HEK293 (cell line): ENCODE data around the gene STUM.
A peak's percentile ranks its signal among the peaks of the same experiment; 100 is the strongest.

Experiments
- CTCF ChIA-PET: fragments of 350-600 bp; formaldehyde crosslinking; extraction: SDS; loops from one replicate; lab custom pipeline; 2021; ENCODE audit warnings: antibody characterized with exemption; lab: Yijun Ruan, JAX
- POLR2A ChIA-PET: fragments of 300-600 bp; formaldehyde crosslinking; extraction: SDS; loops from one replicate; lab custom pipeline; 2020; ENCODE audit warnings: antibody characterized with exemption, inconsistent platforms; lab: Yijun Ruan, JAX
- H3K27ac ChIP-seq: fragments of 200-500 bp; sonication (Bioruptor generic); 2 replicates; pipeline ENCODE4 v1.5.1; 2014; ENCODE audit warnings: low read depth, low read length, control low read depth, inconsistent platforms; ENCODE audit errors: extremely low read depth
- H3K36me3 ChIP-seq, 2 experiments: fragments of 200-500 bp in 1 of 2; sonication (Bioruptor generic) in 1 of 2; 1 replicate in 1 of 2; 2 replicates in 1 of 2; pipeline ENCODE4 v1.5.1; 2014 to 2017; ENCODE audit warnings: inconsistent platforms in 2 of 2, low read length in 2 of 2; ENCODE audit not compliant: control insufficient read depth in 2 of 2, insufficient read depth in 1 of 2
- H3K4me1 ChIP-seq: fragments of 200-500 bp; sonication (Bioruptor generic); 2 replicates; pipeline ENCODE4 v1.5.1; 2014; ENCODE audit warnings: mild to moderate bottlenecking, low read length, inconsistent platforms; ENCODE audit not compliant: control insufficient read depth, insufficient read depth
- H3K4me3 ChIP-seq: 2 replicates; pipeline ENCODE4 v1.5.1; 2011; ENCODE audit warnings: low read depth, mild to moderate bottlenecking, control low read depth, low read length, moderate library complexity
- H3K9me3 ChIP-seq: fragments of 200-500 bp; sonication (Bioruptor generic); 2 replicates; pipeline ENCODE4 v1.5.1; 2014; ENCODE audit warnings: low read depth, low read length, inconsistent platforms; ENCODE audit not compliant: control insufficient read depth, insufficient read depth
- EGR2 ChIP-seq: fragments of 450-650 bp; formaldehyde crosslinking; IDR thresholded peaks from 2 replicates; pipeline ENCODE4 v1.5.1; 2016; ENCODE audit warnings: low read depth, missing biosample characterization, missing genetic modification characterization
- GFI1B ChIP-seq: fragments of 450-650 bp; formaldehyde crosslinking; IDR thresholded peaks from 2 replicates; pipeline ENCODE4 v1.5.1; 2016; ENCODE audit warnings: missing biosample characterization, missing genetic modification characterization
- HOXA7 ChIP-seq: sonication (generic); formaldehyde crosslinking; IDR thresholded peaks from 2 replicates; pipeline ENCODE4 v1.8.1; 2022; ENCODE audit warnings: missing genetic modification reagents, borderline replicate concordance
- IKZF3 ChIP-seq: fragments of 450-650 bp; IDR thresholded peaks from 2 replicates; pipeline ENCODE4 v1.5.0; 2018; ENCODE audit warnings: missing biosample characterization, mild to moderate bottlenecking, missing genetic modification characterization, moderate library complexity
- KLF10 ChIP-seq: fragments of 450-650 bp; IDR thresholded peaks from 2 replicates; pipeline ENCODE4 v1.5.1; 2018; ENCODE audit warnings: missing biosample characterization, mild to moderate bottlenecking, missing genetic modification characterization
- KLF9 ChIP-seq: fragments of 450-650 bp; formaldehyde crosslinking; IDR thresholded peaks from 2 replicates; pipeline ENCODE4 v1.5.1; 2016; ENCODE audit warnings: missing biosample characterization, missing genetic modification characterization, low read depth
- MEIS1 ChIP-seq: sonication (generic); formaldehyde crosslinking; IDR thresholded peaks from 2 replicates; pipeline ENCODE4 v1.8.1; 2022; ENCODE audit warnings: missing genetic modification reagents, mild to moderate bottlenecking, borderline replicate concordance
- PRDM1 ChIP-seq: fragments of 450-650 bp; formaldehyde crosslinking; IDR thresholded peaks from 2 replicates; pipeline ENCODE4; 2016; ENCODE audit warnings: missing biosample characterization, missing genetic modification characterization
- SALL2 ChIP-seq: fragments of 450-650 bp; formaldehyde crosslinking; IDR thresholded peaks from 2 replicates; pipeline ENCODE4 v1.5.0; 2017; ENCODE audit warnings: missing biosample characterization, mild to moderate bottlenecking, missing genetic modification characterization, borderline replicate concordance
- SP2 ChIP-seq: fragments of 450-650 bp; formaldehyde crosslinking; IDR thresholded peaks from 2 replicates; pipeline ENCODE4 v1.5.1; 2016; ENCODE audit warnings: missing biosample characterization, missing genetic modification characterization
- SP3 ChIP-seq: fragments of 450-650 bp; formaldehyde crosslinking; IDR thresholded peaks from 2 replicates; pipeline ENCODE4 v1.5.1; 2016; ENCODE audit warnings: missing biosample characterization, missing genetic modification characterization
- TCF7L2 ChIP-seq: IDR thresholded peaks from 2 replicates; pipeline ENCODE4 v1.6.1; 2011; ENCODE audit warnings: low read depth, mild to moderate bottlenecking, inconsistent platforms, low read length, moderate library complexity, borderline replicate concordance
- WT1 ChIP-seq: fragments of 450-650 bp; formaldehyde crosslinking; IDR thresholded peaks from 2 replicates; pipeline ENCODE4 v1.5.1; 2016; ENCODE audit warnings: missing biosample characterization, missing genetic modification characterization
- ZBTB1 ChIP-seq: fragments of 450-650 bp; formaldehyde crosslinking; IDR thresholded peaks from 2 replicates; pipeline ENCODE4 v1.5.1; 2016; ENCODE audit warnings: missing biosample characterization, missing genetic modification characterization
- ZBTB11 ChIP-seq: fragments of 450-650 bp; formaldehyde crosslinking; conservative IDR thresholded peaks from 2 replicates; pipeline ENCODE4 v1.5.1; 2016; ENCODE audit warnings: low read depth, missing biosample characterization, missing genetic modification characterization
- ZBTB48 ChIP-seq: fragments of 450-650 bp; formaldehyde crosslinking; IDR thresholded peaks from 2 replicates; pipeline ENCODE4 v1.5.1; 2016; ENCODE audit warnings: missing biosample characterization, missing genetic modification characterization
- ZIC2 ChIP-seq: fragments of 450-650 bp; formaldehyde crosslinking; IDR thresholded peaks from 2 replicates; pipeline ENCODE4 v1.5.1; 2016; ENCODE audit warnings: missing biosample characterization, missing genetic modification characterization
- ZNF114 ChIP-seq: fragments of 450-650 bp; formaldehyde crosslinking; IDR thresholded peaks from 2 replicates; pipeline ENCODE4 v1.5.0; 2017; ENCODE audit warnings: missing biosample characterization, missing genetic modification characterization
- ZNF121 ChIP-seq: fragments of 450-650 bp; formaldehyde crosslinking; IDR thresholded peaks from 2 replicates; pipeline ENCODE4 v1.5.1; 2016; ENCODE audit warnings: missing biosample characterization, missing genetic modification characterization
- ZNF146 ChIP-seq: fragments of 450-650 bp; formaldehyde crosslinking; IDR thresholded peaks from 2 replicates; pipeline ENCODE4 v1.5.1; 2016; ENCODE audit warnings: missing biosample characterization, missing genetic modification characterization
- ZNF169 ChIP-seq: fragments of 450-650 bp; formaldehyde crosslinking; IDR thresholded peaks from 2 replicates; pipeline ENCODE4 v1.5.1; 2016; ENCODE audit warnings: missing biosample characterization, missing genetic modification characterization
- ZNF23 ChIP-seq: fragments of 450-650 bp; formaldehyde crosslinking; IDR thresholded peaks from 2 replicates; pipeline ENCODE4 v1.5.1; 2016; ENCODE audit warnings: missing biosample characterization, missing genetic modification characterization, borderline replicate concordance
- ZNF311 ChIP-seq: fragments of 450-650 bp; formaldehyde crosslinking; IDR thresholded peaks from 2 replicates; pipeline ENCODE4 v1.5.1; 2017; ENCODE audit warnings: missing biosample characterization, missing genetic modification characterization, borderline replicate concordance
- ZNF324 ChIP-seq: fragments of 450-650 bp; formaldehyde crosslinking; IDR thresholded peaks from 2 replicates; pipeline ENCODE4 v1.5.1; 2016; ENCODE audit warnings: missing biosample characterization, missing genetic modification characterization
- ZNF423 ChIP-seq: fragments of 450-650 bp; formaldehyde crosslinking; IDR thresholded peaks from 2 replicates; pipeline ENCODE4 v1.5.1; 2016; ENCODE audit warnings: missing biosample characterization, missing genetic modification characterization
- ZNF501 ChIP-seq: fragments of 450-650 bp; formaldehyde crosslinking; IDR thresholded peaks from 2 replicates; pipeline ENCODE4 v1.5.1; 2016; ENCODE audit warnings: missing biosample characterization, missing genetic modification characterization
- ZNF521 ChIP-seq: fragments of 450-650 bp; formaldehyde crosslinking; IDR thresholded peaks from 2 replicates; pipeline ENCODE4 v1.5.1; 2017; ENCODE audit warnings: missing biosample characterization, mild to moderate bottlenecking, missing genetic modification characterization
- ZNF544 ChIP-seq: fragments of 450-650 bp; formaldehyde crosslinking; IDR thresholded peaks from 2 replicates; pipeline ENCODE4 v1.5.0; 2017; ENCODE audit warnings: missing biosample characterization, missing genetic modification characterization
- ZNF76 ChIP-seq: fragments of 450-650 bp; formaldehyde crosslinking; IDR thresholded peaks from 2 replicates; pipeline ENCODE4; 2016; ENCODE audit warnings: low read depth, missing biosample characterization, missing genetic modification characterization, borderline replicate concordance
- TF ChIP-seq, protein P1 (sequence below): fragments of 450-650 bp; formaldehyde crosslinking; IDR thresholded peaks from 2 replicates; pipeline ENCODE4 v1.5.1; 2016; ENCODE audit warnings: missing biosample characterization, missing genetic modification characterization
- TF ChIP-seq, protein P2 (sequence below): fragments of 450-650 bp; formaldehyde crosslinking; IDR thresholded peaks from 2 replicates; pipeline ENCODE4 v1.5.1; 2016; ENCODE audit warnings: missing biosample characterization, missing genetic modification characterization

Gene STUM

DNA sequence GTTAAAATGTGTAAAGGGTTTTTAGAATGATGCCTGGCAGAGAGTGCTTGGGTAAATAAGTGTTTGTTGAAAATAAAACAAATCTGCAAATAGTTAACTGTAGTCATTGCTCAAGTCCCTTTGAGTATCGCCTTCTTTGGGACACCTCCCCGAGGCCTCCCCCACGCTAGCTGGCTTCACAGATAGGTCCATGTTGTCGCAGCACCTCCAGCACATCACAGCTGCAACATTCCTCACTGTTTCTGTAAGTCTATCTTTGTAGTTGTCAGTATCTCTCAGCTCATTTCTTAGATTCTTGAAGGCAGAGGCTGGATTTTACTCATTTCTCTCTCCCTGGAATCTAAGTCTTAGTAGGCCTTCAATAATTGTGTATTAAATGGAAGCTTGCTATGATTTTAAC is 1.6 kb upstream of the STUM start:
- no peak overlapping the region for H3K4me3 ChIP-seq
- peaks cover 30% of the 10 kb centered on the region for H3K4me1 ChIP-seq
- H3K27ac ChIP-seq, result no peak overlapping the region
- no peak for TF ChIP-seq KLF9 (tag by site-specific recombination)
- no peak for TF ChIP-seq ZNF311 (tag by site-specific recombination)
- TF ChIP-seq EGR2 (tag by site-specific recombination), result no peak
- TF ChIP-seq PRDM1, result no peak
- TF ChIP-seq WT1 (tag by site-specific recombination), result no peak
- TF ChIP-seq KLF10 (tag by site-specific recombination), result no peak
- TF ChIP-seq ZNF501 (tag by site-specific recombination), result no peak
- TF ChIP-seq ZBTB48, result no peak
- no peak for TF ChIP-seq ZBTB11 (tag by site-specific recombination)
- TF ChIP-seq ZNF76 (tag by site-specific recombination), result no peak
- TF ChIP-seq ZNF23, result no peak
- ChIA-PET POLR2A (interaction anchor here (0.5 kb wide), 1 partner anchor 139 kb away, joined by 3 read pairs; no protein-coding TSS in a partner anchor), CTCF (interaction anchor here (0.5 to 6.5 kb wide), 29 partner anchors 8 to 687 kb away, joined by 3 to 84 read pairs (median 5); partner anchors contain the start of gene PARP1)
- H3K36me3 ChIP-seq, result no peaks in the 10 kb centered on the region
- H3K9me3 ChIP-seq, result no peaks in the 10 kb centered on the region

- H3K4me3 ChIP-seq, result no peak overlapping the region
- CTCF ChIA-PET, result interaction anchor here (0.6 to 6.5 kb wide), 33 partner anchors 9 to 687 kb away, joined by 3 to 84 read pairs (median 5); partner anchors contain the start of gene PARP1
- POLR2A ChIA-PET, result interaction anchor here (0.5 to 1.1 kb wide), 6 partner anchors 15 to 274 kb away, joined by 3 to 6 read pairs (median 4); no protein-coding TSS in a partner anchor
- TF ChIP-seq ZNF423 (tag by site-specific recombination), result no peak
- TF ChIP-seq ZNF169 (tag by site-specific recombination), result no peak
- no peak for TF ChIP-seq ZIC2 (tag by site-specific recombination)
- no peak for TF ChIP-seq SALL2
- no peak for TF ChIP-seq ZNF114 (tag by site-specific recombination)
- no peak for TF ChIP-seq ZNF521 (tag by site-specific recombination)
- 0 out of 2 replicates have a peak, but pooled peaks have one; percentile 8 for TF ChIP-seq SP2
- TF ChIP-seq ZNF76 (tag by site-specific recombination), result peak; percentile 66; the same call in 1 of the 2 replicates
- TF ChIP-seq GFI1B (tag by site-specific recombination), result no peak
- TF ChIP-seq IKZF3 (tag by site-specific recombination), result peak; percentile 82
- no peak for TF ChIP-seq ZNF544 (tag by site-specific recombination)
- peak; percentile 70 for TF ChIP-seq ZNF324
- no peak for TF ChIP-seq ZNF121 (tag by site-specific recombination)
- no peak for TF ChIP-seq MEIS1
- TF ChIP-seq ZNF146 (tag by site-specific recombination), result no peak
- TF ChIP-seq HOXA7, result no peak
- TF ChIP-seq ZBTB1, result no peak
- TF ChIP-seq, protein P1, sequence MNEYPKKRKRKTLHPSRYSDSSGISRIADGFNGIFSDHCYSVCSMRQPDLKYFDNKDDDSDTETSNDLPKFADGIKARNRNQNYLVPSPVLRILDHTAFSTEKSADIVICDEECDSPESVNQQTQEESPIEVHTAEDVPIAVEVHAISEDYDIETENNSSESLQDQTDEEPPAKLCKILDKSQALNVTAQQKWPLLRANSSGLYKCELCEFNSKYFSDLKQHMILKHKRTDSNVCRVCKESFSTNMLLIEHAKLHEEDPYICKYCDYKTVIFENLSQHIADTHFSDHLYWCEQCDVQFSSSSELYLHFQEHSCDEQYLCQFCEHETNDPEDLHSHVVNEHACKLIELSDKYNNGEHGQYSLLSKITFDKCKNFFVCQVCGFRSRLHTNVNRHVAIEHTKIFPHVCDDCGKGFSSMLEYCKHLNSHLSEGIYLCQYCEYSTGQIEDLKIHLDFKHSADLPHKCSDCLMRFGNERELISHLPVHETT (tag by site-specific recombination), result peak; percentile 79
- no peak for TF ChIP-seq TCF7L2
- TF ChIP-seq, protein P2, sequence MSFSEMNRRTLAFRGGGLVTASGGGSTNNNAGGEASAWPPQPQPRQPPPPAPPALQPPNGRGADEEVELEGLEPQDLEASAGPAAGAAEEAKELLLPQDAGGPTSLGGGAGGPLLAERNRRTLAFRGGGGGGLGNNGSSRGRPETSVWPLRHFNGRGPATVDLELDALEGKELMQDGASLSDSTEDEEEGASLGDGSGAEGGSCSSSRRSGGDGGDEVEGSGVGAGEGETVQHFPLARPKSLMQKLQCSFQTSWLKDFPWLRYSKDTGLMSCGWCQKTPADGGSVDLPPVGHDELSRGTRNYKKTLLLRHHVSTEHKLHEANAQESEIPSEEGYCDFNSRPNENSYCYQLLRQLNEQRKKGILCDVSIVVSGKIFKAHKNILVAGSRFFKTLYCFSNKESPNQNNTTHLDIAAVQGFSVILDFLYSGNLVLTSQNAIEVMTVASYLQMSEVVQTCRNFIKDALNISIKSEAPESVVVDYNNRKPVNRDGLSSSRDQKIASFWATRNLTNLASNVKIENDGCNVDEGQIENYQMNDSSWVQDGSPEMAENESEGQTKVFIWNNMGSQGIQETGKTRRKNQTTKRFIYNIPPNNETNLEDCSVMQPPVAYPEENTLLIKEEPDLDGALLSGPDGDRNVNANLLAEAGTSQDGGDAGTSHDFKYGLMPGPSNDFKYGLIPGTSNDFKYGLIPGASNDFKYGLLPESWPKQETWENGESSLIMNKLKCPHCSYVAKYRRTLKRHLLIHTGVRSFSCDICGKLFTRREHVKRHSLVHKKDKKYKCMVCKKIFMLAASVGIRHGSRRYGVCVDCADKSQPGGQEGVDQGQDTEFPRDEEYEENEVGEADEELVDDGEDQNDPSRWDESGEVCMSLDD, result no peak
- no peak for TF ChIP-seq SP3 (tag by site-specific recombination)
Measured at GRCh38 chr1:226547754-226548191, 791 bp upstream of the STUM start.

More at GRCh38 chr1:226547754-226548191, 791 bp upstream of the STUM start:
- Histone ChIP-seq H3K9me3 (no peaks in the 10 kb centered on the region), H3K27ac (no peak overlapping the region), H3K36me3 (no peaks in the 10 kb centered on the region), H3K4me1 (peaks cover 27% of the 10 kb centered on the region)
